Transverse colon (tissue), 3 donors: ENCODE data around the gene PPP4R1.

ENCODE experiments used
- EP300 ChIP-seq: sonication (generic); formaldehyde crosslinking; IDR thresholded peaks from one replicate; pipeline ENCODE4 v1.6.1; 2017; ENCODE audit warnings: antibody characterized with exemption, low read depth
- POLR2A ChIP-seq: fragments of 450-650 bp; IDR thresholded peaks from one replicate; pipeline ENCODE4 v1.6.1; 2016; ENCODE audit warnings: antibody characterized with exemption, mild to moderate bottlenecking, moderate library complexity
- TF ChIP-seq, protein P1 (sequence below), 5 experiments: fragments of 200-600 bp in 3 of 5; fragments of 450-650 bp in 2 of 5; sonication (generic) in 3 of 5; IDR thresholded peaks; 1 replicate in 2 of 5; 2 replicates in 3 of 5; pipeline ENCODE4 v1.5.1; 2016 to 2017; ENCODE audit warnings: antibody characterized with exemption in 5 of 5, inconsistent platforms in 3 of 5, mild to moderate bottlenecking in 2 of 5, moderate library complexity in 1 of 5

DNA sequence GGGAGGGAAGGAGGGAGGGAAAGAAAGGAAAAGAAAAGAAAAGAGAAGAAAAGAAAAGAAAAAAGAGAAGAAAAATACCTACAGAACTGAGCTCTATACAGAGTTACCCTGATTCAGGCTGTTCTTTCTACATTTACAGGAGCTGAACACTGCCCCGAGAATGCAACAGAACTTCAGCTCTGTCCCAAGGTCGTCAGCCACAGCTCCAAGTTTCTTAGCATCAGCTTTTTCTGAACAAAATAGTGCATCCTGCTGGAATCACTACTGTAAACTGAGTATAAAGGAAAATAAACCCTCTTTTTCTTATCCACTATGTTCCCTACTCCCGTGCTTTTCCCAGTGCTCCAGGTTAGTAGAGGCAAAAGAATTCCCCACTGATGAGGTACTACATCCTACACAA, 4.7 kb upstream of the PPP4R1 start:
- TF ChIP-seq, protein P1, sequence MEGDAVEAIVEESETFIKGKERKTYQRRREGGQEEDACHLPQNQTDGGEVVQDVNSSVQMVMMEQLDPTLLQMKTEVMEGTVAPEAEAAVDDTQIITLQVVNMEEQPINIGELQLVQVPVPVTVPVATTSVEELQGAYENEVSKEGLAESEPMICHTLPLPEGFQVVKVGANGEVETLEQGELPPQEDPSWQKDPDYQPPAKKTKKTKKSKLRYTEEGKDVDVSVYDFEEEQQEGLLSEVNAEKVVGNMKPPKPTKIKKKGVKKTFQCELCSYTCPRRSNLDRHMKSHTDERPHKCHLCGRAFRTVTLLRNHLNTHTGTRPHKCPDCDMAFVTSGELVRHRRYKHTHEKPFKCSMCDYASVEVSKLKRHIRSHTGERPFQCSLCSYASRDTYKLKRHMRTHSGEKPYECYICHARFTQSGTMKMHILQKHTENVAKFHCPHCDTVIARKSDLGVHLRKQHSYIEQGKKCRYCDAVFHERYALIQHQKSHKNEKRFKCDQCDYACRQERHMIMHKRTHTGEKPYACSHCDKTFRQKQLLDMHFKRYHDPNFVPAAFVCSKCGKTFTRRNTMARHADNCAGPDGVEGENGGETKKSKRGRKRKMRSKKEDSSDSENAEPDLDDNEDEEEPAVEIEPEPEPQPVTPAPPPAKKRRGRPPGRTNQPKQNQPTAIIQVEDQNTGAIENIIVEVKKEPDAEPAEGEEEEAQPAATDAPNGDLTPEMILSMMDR (IDR thresholded peaks at IDR 0.05): no peak
- no peak for TF ChIP-seq EP300
- no peak for TF ChIP-seq POLR2A
